G401.6 (cell line): Measurements from ENCODE around the gene C11orf16.
"Not testable (repeated sequence)": the region's sequence is repeated elsewhere in the genome, so short reads cannot be mapped to it uniquely, and the experiment has no call there.

Experiments
- FAIRE-seq: peaks from 2 replicates; lab custom pipeline; 2012; peaks lifted over from hg19 to GRCh38; lab: Jason Lieb, UNC

The C11orf16 gene

GRCh38 chr11:8935789-8936188 lies 3.0 kb upstream of the C11orf16 start:
- not testable (repeated sequence) for FAIRE-seq

- FAIRE-seq, result no peak
Observed at GRCh38 chr11:8934742-8935488, 2.2 kb upstream of the C11orf16 start.

- no peak for FAIRE-seq
Observed at GRCh38 chr11:8933931-8934330, 1.2 kb upstream of the C11orf16 start.

- no peak for FAIRE-seq
Observed at GRCh38 chr11:8930456-8931175, 2.1 kb downstream of the C11orf16 start.

- FAIRE-seq, result no peak
Observed at GRCh38 chr11:8928981-8929615, 3.6 kb downstream of the C11orf16 start.

GRCh38 chr11:8928205-8928604 lies 4.5 kb downstream of the C11orf16 start:
- no peak for FAIRE-seq

- FAIRE-seq, result no peak
Observed at GRCh38 chr11:8927233-8927632, 5.5 kb downstream of the C11orf16 start.

- no peak for FAIRE-seq
Observed at GRCh38 chr11:8926236-8926635, 6.5 kb downstream of the C11orf16 start.

GRCh38 chr11:8925711-8926110 lies 7.0 kb downstream of the C11orf16 start:
- FAIRE-seq, result no peak

- no peak for FAIRE-seq
Observed at GRCh38 chr11:8922691-8923090, 10.1 kb downstream of the C11orf16 start.

GRCh38 chr11:8917157-8917825 lies 15.5 kb downstream of the C11orf16 start:
- FAIRE-seq, result no peak

GRCh38 chr11:8914661-8915018 lies 18.1 kb downstream of the C11orf16 start:
- FAIRE-seq, result no peak

- FAIRE-seq, result no peak
Observed at GRCh38 chr11:8913961-8914660, 18.6 kb downstream of the C11orf16 start.

- FAIRE-seq, result peak; percentile 88
Observed at GRCh38 chr11:8911029-8911823, 21.5 kb downstream of the C11orf16 start, which contains the start of gene AKIP1. AKIP1 (plus strand) TSS chr11:8911189; CDS start chr11:8911450, 261 bp downstream.

GRCh38 chr11:8910649-8911026 lies 22.1 kb downstream of the C11orf16 start:
- FAIRE-seq, result no peak

- FAIRE-seq, result no peak
Observed at GRCh38 chr11:8908099-8908498, 24.6 kb downstream of the C11orf16 start.

- FAIRE-seq, result no peak
Observed at GRCh38 chr11:8907116-8907515, 25.6 kb downstream of the C11orf16 start.

GRCh38 chr11:8905528-8906165 lies 27.1 kb downstream of the C11orf16 start:
- no peak for FAIRE-seq

- FAIRE-seq, result peak; percentile 28
Observed at GRCh38 chr11:8899119-8899753, 33.5 kb downstream of the C11orf16 start.

GRCh38 chr11:8891185-8891584 lies 41.6 kb downstream of the C11orf16 start:
- not testable (repeated sequence) for FAIRE-seq
